Fibroblast of skin of left biceps (primary cell): ENCODE measurements around the gene CRYBG1.

Source experiments
- DNase-seq, 2 experiments: peaks; one replicate each; pipeline ENCODE4 v3.0.0-alpha.2; 2013; ENCODE audit warnings: low read depth in 2 of 2

CRYBG1 gene

GRCh38 chr6:106360410-106360988 lies at the start of gene CRYBG1:
TSS of gene CRYBG1 (plus strand) at chr6:106360717. CDS start at chr6:106360909, 192 bp downstream.
- DNase-seq: no peak

GRCh38 chr6:106315765-106316374 lies 44.6 kb upstream of the CRYBG1 start:
- no peak for DNase-seq

GRCh38 chr6:106316375-106316766 lies 44.1 kb upstream of the CRYBG1 start:
- no peak for DNase-seq

GRCh38 chr6:106318061-106318460 lies 42.5 kb upstream of the CRYBG1 start:
- DNase-seq: no peak

- DNase-seq: no peak
Observed at GRCh38 chr6:106318851-106319250, 41.7 kb upstream of the CRYBG1 start.

GRCh38 chr6:106321940-106322339 lies 38.6 kb upstream of the CRYBG1 start:
- DNase-seq: no peak

- no peak for DNase-seq
Observed at GRCh38 chr6:106324726-106325335, 35.7 kb upstream of the CRYBG1 start.

- peak; percentile 96 to 97 for DNase-seq
Observed at GRCh38 chr6:106325336-106326178, 35.0 kb upstream of the CRYBG1 start, which contains the start of gene ATG5. TSS of gene ATG5 (minus strand) at chr6:106325760. CDS start at chr6:106316208, 9,552 bp downstream.

- no peak for DNase-seq
Observed at GRCh38 chr6:106334646-106335448, 25.7 kb upstream of the CRYBG1 start.

GRCh38 chr6:106339334-106340029 lies 21.0 kb upstream of the CRYBG1 start:
- DNase-seq: peak in 1 of 2 experiments; percentile 28

GRCh38 chr6:106347219-106347618 lies 13.3 kb upstream of the CRYBG1 start:
- no peak for DNase-seq

- no peak for DNase-seq
Observed at GRCh38 chr6:106356378-106356777, 4.1 kb upstream of the CRYBG1 start.

GRCh38 chr6:106359959-106360409 lies 533 bp upstream of the CRYBG1 start:
- no peak for DNase-seq

GRCh38 chr6:106360989-106361430 lies 493 bp downstream of the CRYBG1 start:
- no peak for DNase-seq

- no peak for DNase-seq
Observed at GRCh38 chr6:106363401-106364138, 3.1 kb downstream of the CRYBG1 start.

GRCh38 chr6:106369739-106370138 lies 9.2 kb downstream of the CRYBG1 start:
- DNase-seq: no peak

GRCh38 chr6:106370639-106371038 lies 10.1 kb downstream of the CRYBG1 start:
- no peak for DNase-seq

- DNase-seq: no peak
Observed at GRCh38 chr6:106372838-106373501, 12.5 kb downstream of the CRYBG1 start.

- no peak for DNase-seq
Observed at GRCh38 chr6:106373502-106374239, 13.2 kb downstream of the CRYBG1 start.
